ENCODE measurements around the gene CREB3. TPM values are rescaled to one million over a fixed set of nuclear protein-coding genes. Genes with fewer than 3 reads are reported as not detected.

The CREB3 gene
- total and polyA plus RNA-seq, 9 of the 15 experiments (the other 6 are each of a cell fraction or from before 2014, with no cell fraction given) = 5.7 to 18.3 (median 14.9) TPM

GRCh38 chr9:35736201-35736633 lies 3.8 kb downstream of the CREB3 start:
- DNase-seq (ENCODE audit: extremely low read depth in 1 of 4, low spot score in 3 of 4) (peak; percentile 38 to 75 (median 47)), ATAC-seq (peak; percentile 51), FAIRE-seq (peak; percentile 72)
- ChIA-PET POLR2A (interaction anchor here (0.5 to 2.0 kb wide), 6 partner anchors 12 to 146 kb away, joined by 3 to 17 read pairs (median 3); partner anchors contain the start of genes GBA2 and RGP1), CTCF (ENCODE audit: low intra/inter-chr PET ratio) (interaction anchor here (0.5 to 1.3 kb wide), 3 partner anchors 146 to 1405 kb away, joined by 3 to 4 read pairs (median 3); no protein-coding TSS in a partner anchor)
- 0 out of 2 replicates have a peak, but pooled peaks cover 3% of the 10 kb centered on the region for H4K20me1 ChIP-seq (replicated peaks; ENCODE audit: control insufficient read depth, insufficient read depth, low read length)
- H2AFZ ChIP-seq (ENCODE audit: low read depth, low read length) = no peak overlapping the region
- in situ Hi-C loops (cut with MboI) = no loop called here
- intact Hi-C loops (cut with micrococcal nuclease) = loop anchor here (5.0 to 10.0 kb wide), 2 partner anchors 41 to 79 kb away; partner anchors contain the start of genes HINT2 and SPAG8
- H3K4me2 ChIP-seq (ENCODE audit: insufficient read depth, low read length) = no peak overlapping the region
- peaks cover 27% of the 10 kb centered on the region for H3K79me2 ChIP-seq (ENCODE audit: control insufficient read depth, insufficient read depth, low read length)
- no peaks in the 10 kb centered on the region for H3K9me1 ChIP-seq (ENCODE audit: control insufficient read depth, insufficient read depth, low read length)
- BruUV-seq (replicated peaks) = no TSS peak
- no peak overlapping the region for H3K27ac ChIP-seq (ENCODE audit: extremely low read depth, low read depth, low read length)
- 56% methylated on average over 3 of the region's 5 CpGs for WGBS (ENCODE audit: insufficient coverage, low coverage, missing lambda C conversion rate)
- no peak overlapping the region for H3K4me3 ChIP-seq
- H3K27me3 ChIP-seq (ENCODE audit: control insufficient read depth in 2 of 2, insufficient read depth in 2 of 2, low read length in 2 of 2) = no peaks in the 10 kb centered on the region
- H3K9ac ChIP-seq (ENCODE audit: insufficient read depth in 1 of 2, low read depth in 2 of 2, low read length in 2 of 2) = peak overlapping the region in 1 of 2 experiments; percentile 24; a peak in 1 of 4 replicates
- no peaks in the 10 kb centered on the region for H3K9me3 ChIP-seq (replicated peaks; ENCODE audit: control insufficient read depth, insufficient read depth, low read depth, low read length)
- peaks cover 8 to 10% of the 10 kb centered on the region in 2 experiments; a peak in 4 of 5 replicates for H3K4me1 ChIP-seq (replicated peaks in 1 of 2; ENCODE audit: control insufficient read depth in 2 of 2, insufficient read depth in 2 of 2, low read length in 2 of 2)
- H3K36me3 ChIP-seq (ENCODE audit: control insufficient read depth, insufficient read depth, low read length) = peaks cover 71% of the 10 kb centered on the region
- no peak for TF ChIP-seq HMGN3 (IDR thresholded peaks at IDR 0.05; ENCODE audit: borderline replicate concordance, extremely low read depth, insufficient read length, low read depth, low read length)
- no peak for TF ChIP-seq DLX4 (CRISPR knock-in tag; IDR thresholded peaks at IDR 0.05)
- TF ChIP-seq JUND (IDR thresholded peaks at IDR 0.05; ENCODE audit: borderline replicate concordance, low read depth, low read length) = no peak
- TF ChIP-seq JUND (tag; IDR thresholded peaks at IDR 0.05; ENCODE audit: borderline replicate concordance, low read depth, low read length) = no peak
- TF ChIP-seq SMC3 (conservative IDR thresholded peaks at IDR 0.05; ENCODE audit: insufficient read depth, low read depth, low read length) = peak; percentile 65
- TF ChIP-seq POLR2A (conservative IDR thresholded peaks at IDR 0.05) = peak; percentile 34; the same call in 1 of the 2 replicates
- peak; percentile 27 for TF ChIP-seq DACH1 (IDR thresholded peaks at IDR 0.05; ENCODE audit: partially characterized antibody)
- TF ChIP-seq, protein P1, sequence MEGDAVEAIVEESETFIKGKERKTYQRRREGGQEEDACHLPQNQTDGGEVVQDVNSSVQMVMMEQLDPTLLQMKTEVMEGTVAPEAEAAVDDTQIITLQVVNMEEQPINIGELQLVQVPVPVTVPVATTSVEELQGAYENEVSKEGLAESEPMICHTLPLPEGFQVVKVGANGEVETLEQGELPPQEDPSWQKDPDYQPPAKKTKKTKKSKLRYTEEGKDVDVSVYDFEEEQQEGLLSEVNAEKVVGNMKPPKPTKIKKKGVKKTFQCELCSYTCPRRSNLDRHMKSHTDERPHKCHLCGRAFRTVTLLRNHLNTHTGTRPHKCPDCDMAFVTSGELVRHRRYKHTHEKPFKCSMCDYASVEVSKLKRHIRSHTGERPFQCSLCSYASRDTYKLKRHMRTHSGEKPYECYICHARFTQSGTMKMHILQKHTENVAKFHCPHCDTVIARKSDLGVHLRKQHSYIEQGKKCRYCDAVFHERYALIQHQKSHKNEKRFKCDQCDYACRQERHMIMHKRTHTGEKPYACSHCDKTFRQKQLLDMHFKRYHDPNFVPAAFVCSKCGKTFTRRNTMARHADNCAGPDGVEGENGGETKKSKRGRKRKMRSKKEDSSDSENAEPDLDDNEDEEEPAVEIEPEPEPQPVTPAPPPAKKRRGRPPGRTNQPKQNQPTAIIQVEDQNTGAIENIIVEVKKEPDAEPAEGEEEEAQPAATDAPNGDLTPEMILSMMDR (IDR thresholded peaks at IDR 0.05 in 2 of 3, conservative IDR thresholded peaks at IDR 0.05 in 1 of 3; ENCODE audit: insufficient read depth in 2 of 3, low read depth in 1 of 3, low read length in 3 of 3) = peak; percentile 76 to 79 (median 77)
- peak; percentile 43 for TF ChIP-seq DEAF1 (CRISPR knock-in tag; IDR thresholded peaks at IDR 0.05)
